HG03457 (cell line): ENCODE data around the gene MLST8.
A peak's percentile ranks its signal among the peaks of the same experiment; 100 is the strongest.

Source experiments
- ATAC-seq: cut with Tn5 transposase; IDR thresholded peaks from one replicate; pipeline ENCODE4 v1.9.1; 2021; ENCODE audit warnings: moderate number of reproducible peaks; ENCODE audit not compliant: unreplicated experiment

The MLST8 gene, protein sequence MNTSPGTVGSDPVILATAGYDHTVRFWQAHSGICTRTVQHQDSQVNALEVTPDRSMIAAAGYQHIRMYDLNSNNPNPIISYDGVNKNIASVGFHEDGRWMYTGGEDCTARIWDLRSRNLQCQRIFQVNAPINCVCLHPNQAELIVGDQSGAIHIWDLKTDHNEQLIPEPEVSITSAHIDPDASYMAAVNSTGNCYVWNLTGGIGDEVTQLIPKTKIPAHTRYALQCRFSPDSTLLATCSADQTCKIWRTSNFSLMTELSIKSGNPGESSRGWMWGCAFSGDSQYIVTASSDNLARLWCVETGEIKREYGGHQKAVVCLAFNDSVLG

DNA sequence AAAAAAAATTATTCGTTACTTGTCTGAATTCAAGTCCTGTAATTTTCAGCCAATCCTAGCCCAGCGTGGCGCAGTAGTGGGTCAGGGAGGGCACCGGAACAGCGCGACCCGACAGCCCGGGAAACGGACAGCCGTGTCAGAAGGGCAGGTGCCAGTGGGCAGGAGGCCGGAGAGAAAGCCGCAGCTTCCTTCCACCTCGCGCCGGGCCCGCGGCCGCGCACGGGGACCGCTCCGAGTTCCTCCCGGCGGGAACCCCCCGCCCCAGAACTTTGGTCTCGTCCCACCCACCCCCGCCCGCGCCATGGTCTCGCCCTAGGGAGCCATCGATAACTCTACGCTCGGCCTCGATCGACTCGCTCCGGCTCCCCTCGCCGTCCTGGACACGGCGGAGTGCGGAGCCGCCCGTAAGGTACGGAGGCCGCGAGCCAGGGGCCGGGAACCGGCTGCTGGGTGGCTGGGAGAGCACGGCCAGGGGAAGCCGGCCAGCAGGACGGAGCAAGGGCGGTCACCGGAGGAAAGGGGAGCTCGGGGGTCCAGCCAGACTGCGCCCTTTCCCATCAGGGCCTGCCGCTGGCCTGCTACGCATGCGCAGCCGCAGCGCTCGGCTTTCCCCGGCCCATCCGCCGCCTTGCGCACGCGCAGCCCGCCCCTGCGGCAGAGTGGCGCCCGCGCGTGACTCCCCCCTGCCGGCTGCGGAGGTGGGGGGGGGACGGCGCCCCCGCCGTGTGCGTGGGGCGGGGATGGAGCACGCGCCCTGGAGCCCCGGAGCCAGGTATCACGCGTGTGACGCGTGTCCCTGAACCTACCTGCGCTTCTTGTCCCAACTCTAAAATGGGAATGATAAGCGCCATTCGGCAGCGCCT, at the start of gene MLST8:
Gene MLST8, plus strand, starts transcription at position 351 of the 863 bp plus-strand sequence. CDS start 632 bp downstream, outside the sequence.
- ATAC-seq: peak; percentile 49

DNA sequence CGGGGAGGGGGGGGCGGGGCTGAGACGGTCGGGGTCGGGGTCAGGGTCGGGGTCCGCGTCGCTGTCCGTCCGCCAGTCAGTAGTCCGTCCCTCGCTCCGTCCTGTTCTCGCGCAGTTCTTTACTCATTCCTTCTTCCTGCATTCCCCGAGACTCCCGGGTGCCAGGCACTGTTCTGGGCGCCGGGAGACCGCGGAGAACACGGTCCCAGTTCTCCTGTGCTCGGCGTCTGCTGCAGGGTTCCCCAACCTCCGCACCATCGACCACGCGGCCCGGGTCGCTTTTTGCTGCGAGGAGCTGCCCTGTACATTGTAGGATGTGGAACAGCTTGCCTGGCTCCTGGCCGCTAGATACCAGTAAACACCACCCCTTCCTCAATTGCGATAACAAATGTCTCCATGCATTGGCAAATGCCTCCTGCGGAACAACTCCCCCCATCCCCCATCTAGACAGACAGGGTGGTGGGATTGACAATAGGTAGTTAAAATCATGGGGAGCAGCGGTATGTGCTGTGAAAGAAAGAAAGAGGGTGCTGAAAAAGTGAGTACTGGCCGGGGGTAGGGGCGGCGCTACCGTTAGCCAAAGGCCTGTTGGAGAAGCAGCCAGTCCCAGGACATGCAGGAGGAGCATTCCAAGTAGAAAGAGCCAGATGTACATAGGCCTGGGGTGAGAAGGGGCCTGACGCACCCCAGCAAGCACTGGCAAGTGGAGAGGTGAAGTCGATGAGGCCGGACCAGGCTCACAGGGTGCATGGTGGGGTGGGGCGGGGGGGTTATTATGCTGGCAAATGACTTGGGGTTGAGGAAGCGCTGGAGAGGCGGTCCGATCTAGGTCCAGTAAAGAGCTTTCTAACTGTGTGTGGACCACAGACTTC, 49.0 kb upstream of the MLST8 start:
- ATAC-seq: no peak

DNA sequence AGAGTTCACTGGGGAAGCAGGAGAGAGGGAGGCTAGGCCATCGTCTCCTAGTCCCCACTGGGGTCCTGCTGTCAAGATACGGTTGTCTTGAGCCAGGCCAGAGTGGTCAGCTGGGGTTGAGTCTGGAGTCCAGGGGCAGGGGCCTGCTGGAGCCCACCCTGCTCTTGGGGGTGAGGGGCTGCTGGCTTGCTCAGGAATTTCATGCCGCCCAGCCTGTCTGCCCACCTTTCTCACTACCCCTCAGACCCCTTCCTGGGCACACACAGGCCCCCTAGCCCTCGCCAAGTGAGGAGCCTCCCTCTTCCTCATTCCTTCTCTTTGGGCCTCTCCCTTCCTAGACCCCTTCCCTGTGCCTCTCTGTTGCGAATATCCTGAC, 48.4 kb upstream of the MLST8 start:
- no peak for ATAC-seq

DNA sequence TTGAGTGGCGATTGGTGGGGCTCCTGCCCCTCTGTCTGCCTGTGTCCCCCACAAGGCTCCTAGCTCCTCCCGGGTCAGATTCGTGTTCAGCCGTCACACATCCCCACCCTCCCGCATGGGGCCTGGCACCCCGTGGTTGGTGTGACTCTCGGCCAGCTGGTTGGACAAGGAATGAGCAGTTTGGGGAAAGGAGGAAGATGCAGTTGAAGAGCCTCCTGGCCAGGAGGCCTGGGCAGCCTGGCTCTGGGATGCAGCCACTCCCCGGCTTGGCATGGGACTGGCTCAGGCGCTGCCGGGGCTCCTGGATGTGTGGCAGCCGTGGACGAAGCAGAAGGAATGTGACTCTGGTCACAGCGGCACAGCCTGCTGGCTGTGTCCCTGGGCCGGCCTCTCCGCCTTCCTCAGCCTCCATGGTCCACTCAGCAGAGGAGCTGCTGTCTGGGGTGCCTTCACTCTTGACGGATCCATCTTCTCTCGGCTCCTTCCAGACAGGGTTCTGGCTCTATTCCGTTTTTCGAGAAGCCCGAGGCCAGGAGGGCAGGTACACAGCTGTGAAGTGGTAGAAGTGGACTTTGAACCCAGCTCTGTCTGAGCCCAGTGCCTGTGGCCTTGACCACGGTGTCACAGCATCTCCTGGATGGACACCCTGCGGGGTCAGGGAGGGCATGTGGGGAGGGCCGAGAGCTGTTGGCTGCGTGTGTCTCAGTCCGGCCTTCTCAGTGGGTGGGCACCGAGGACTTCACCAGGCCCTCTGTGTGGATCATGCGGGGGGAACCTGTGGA, 47.6 kb upstream of the MLST8 start:
- ATAC-seq: no peak

DNA sequence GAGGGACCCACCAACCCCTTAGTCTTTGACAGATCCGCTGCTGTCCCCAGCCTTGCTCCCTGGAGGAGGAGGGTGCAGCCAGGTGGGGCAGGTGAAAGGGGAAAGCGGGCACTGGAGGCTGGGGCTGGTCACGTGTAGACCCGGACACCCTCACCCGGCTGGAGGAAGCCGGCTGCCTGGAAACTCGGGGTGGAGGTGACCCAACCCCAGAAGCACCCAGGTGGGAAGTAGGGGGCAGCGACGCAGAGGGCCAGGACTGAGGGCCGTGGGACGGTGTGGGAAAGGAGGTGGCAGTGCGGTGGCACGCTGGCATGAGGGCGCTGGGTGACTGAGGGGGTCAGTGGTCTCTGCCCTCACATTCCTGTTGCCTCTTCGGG, 47.0 kb upstream of the MLST8 start:
- no peak for ATAC-seq

DNA sequence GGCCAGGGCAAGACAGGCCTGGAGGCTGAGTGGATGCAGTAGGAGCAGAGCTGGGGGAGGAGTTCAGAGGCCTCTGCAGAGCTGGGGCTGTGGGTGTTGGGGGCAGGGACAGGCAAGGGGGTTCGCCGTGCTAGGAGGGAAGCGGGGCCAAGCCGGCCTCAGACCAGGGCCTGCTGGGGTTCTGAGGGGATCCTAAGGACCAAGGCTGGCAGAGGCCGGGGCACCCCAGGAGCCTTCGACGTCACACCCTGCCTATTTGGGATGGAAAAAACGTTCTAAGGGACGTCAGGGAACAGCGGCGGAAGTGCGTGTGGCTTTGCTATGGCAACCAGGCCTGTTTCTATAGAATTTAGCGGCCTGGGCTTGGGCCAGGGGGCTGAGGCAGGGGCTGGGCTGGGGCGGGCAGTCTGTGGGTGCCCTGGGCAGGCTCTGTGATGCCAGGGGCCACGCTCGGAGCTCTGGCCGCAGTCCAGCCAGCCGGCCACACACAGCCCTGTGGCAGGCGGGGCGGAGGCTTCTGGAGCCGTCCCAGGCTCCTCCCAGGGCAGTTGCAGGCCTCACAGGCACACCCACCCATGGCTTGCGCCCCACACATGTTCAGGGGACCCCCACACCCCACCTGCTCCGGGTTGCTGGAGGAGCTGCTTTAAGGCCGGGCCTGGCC, 45.9 kb upstream of the MLST8 start:
- no peak for ATAC-seq

DNA sequence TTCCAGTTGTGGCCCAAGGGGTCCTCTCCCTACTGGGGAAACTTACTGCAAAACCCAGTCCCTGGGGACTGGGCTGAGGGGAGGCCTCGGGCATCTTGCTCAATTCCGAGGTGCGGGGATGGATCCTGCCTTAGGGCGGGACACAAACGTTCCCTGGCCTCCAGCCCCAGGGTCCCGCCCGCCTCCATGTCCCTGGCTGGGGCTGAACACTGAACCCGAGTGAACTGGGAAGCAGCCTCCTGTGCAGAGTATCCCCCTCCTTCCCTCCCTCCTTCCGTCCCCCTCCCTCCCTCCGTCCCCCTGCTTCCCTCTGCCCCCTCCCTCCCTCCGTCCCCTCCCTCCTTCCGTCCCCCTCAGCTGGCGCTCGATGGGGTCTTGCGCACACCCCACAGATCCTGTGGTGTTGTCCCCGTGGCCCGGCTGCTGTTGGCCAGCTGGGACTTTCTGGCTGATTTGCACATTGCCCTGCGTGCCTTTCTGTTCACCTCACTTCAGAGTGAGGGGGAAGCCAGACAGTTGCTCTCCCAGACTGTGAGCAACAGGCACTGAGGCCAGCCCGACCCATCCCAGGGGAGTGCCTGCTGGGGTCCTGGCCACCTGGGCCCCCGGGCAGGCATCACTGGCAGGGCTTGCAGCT, 44.2 kb upstream of the MLST8 start:
- no peak for ATAC-seq

DNA sequence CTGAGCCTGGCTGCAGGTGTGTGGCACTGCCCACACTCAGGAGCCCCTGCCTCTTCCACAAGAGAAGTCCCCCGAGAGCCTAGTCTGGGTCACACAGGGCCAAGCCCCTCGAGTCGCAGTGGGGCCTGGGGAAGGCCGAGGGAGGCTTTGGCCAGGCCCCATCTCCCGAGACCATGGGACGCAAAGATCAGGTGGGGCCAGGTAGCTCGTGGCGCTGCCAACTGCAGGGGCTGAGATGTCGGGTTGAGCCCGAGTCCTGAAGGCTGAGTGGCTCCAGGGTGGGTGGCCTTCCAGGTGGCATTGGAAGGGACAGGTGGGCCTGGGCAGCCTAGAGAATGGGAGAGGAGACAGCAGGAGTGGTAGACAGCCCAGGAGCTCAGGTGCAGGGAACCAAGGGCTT, 43.3 kb upstream of the MLST8 start:
- no peak for ATAC-seq

DNA sequence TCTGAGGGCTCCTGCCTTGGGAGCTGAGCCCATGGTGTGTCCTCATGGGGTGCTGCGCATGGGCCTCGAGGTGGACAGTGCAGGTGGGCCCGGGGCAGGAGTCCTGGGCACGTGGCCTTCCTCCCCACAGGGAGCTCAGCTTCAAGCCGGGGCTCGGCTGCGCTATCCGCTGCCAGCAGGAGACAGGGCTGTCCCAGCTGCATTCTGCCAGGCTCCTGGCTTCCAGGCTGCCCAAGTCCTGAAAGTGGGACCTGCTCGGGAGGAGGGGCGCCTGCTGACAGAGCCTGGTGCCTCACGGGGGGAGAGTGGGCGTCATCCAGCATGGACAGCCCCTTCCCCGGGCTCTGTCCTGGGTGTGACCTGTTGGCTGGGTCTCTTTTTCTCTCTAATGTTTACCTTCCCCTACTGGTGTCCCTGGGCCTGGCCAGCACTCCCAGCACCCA, 42.6 kb upstream of the MLST8 start:
- no peak for ATAC-seq

DNA sequence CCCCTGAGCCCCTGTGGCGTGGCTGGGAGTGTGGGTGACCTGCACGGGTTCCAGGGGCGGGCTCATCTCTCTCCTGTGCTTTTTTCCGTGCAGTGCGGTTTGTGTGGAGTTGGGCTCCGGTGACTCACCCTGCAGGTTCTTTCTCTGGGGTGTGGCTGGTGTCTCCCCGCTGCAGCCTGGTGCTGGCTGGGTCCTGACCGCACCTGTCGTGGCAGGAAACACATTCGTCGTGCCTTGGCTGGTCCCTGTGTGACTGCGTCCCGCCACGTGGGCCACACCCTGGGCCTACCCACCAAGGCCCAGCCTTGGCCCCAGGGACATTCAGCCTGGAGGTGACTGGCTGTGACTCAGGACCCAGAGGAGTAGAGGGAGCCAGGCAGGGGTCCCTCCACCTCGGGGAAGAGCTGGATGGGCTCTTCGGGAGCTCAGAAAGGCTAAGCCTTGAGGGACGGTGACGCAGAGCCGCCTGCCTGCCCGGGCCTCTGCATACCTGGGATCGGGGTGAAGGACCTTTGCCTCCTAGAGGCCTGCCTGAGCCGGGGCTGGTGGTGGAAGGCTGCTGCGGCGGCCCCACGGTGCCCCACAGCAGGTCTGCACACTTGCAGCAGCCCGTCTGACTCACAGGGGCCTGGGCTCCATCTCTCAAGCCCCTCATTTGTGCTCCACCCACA, 41.9 kb upstream of the MLST8 start:
- no peak for ATAC-seq

DNA sequence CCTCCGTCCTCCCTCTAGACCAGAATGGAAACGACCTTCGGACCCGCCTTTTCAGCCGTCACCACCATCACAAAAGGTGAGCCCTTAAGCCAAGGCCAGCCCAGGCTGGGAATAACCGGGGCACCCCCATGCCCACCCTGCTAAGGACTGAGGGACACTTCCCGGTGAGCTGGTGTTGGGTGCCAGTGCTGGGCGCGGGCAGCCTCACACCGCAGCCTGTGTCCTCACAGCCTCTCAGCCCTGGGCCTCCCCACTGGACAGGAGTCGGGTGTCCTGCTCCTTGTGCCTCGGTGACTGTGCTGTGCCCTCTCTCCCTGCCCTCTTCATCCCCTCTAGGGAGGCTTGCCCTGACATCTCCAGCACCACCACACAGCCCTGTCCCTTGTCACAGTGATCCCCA, 39.4 kb upstream of the MLST8 start:
- no peak for ATAC-seq

DNA sequence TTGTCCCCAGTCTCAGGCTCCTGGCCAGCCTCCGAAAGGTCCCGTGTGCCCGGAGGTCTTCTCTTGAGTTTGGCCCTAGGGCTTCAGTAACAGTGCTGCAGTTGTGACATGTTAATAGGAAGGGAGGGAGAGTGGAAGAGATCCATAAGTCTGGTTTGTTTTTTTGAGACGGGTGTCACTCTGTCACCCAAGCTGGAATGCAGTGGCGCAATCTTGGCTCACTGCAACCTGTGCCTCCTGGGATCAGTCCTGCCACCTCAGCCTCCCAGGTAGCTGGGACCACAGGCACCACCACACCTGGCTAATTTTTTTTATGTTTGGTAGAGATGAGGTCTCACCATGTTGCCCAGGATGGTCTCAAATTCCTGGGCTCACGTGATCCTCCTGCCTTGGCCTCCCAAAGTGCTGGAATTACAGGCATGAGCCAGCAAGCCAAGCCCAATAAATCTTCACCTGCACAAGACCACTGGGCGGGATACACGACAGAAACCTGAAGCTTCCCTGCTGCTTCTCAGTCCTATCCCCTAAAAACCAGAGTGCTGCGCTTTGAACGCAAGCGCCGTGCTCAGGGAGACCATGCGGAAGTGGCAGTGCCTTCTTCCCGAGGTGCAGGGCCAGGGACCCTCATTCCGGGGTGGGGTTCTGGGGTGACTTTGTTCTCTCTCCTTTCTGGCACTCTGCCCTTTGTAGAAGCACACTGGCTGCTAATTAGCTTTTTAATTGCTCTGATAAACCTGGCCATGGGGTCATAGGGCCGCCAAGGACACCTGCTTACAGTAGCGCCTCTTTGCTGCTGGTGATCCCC, 38.8 kb upstream of the MLST8 start:
- no peak for ATAC-seq

DNA sequence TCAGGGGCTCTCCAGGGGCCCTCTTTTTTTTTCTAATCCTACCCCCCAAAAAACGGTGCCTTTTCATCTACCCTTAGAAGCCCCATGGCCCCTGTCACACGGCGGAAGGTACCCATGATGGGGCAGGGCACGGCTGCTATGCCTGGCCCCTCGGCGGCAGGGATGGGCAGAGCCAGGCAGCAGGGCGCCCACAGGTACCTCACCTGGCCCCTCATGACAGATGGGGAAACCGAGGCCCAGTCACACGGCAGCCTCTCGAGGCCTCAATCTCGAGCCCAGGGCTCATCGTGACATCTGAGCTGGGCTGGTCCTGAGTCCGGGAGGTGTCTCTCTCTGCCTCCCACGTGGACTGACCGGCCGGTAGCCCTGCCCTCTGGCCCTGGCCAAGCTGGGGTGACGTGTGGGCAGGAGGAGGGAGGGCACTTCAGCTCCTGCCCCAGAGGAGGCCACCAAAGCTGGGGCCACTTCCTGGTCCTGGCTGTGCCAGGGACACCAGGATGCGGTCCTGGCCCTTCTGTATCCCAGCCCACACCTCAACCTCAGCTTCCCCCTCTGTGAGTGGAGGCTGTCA, 38.1 kb upstream of the MLST8 start:
- no peak for ATAC-seq

DNA sequence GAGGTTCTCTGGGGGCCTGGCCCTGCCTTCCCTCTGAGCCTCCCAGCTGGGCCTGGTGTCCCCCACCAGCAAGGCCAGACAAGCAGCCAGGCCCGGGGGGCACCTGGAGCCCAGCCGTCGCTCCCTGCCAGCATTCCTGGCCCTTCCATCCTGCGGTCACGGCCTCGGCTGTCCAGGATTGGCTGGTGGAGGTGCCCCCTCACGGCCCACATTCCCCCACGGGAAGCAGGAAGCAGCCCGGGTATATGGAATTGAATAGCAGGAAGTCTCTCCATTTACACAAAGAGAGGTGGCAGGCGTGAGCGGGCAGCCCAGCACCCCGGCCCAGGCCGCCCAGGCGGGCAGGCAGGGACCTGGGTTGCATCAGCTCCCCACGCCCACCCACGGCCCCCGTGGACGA, 35.2 kb upstream of the MLST8 start:
- ATAC-seq: no peak

DNA sequence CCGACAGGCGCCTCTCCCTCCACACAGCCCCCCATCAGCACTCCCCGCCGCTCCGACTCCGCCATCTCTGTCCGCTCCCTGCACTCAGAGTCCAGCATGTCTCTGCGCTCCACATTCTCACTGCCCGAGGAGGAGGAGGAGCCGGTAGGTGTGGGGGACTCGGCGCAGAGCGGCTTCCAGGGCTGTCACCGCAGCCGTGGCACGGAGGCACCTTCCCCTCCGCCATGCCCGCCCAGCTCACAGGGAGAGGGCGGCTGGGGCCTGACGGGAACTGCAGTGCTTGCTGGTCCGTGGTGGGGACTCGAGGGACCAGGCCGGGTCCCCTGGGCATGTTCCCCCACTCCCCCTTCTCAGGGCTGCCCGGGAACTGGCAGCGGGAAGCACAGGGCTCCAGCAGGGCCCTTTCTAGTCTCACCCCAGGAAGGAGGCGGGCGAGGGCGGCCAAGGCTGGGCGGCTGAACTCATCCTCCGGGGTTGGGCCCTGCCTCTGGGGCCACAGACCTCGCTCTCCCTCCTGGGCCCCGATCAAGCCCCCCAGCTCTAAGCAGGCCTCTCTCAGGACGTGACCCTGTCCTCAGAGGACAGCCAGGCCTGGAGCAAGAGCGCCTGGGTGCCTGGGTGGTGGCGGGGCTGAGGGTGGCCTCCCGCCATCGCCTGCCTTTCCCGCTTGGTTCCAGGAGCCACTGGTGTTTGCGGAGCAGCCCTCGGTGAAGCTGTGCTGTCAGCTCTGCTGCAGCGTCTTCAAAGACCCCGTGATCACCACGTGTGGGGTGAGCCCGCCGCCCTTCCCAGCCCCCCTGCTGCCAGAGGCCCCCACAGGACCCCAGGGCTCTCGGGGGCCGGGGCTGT, 34.4 kb upstream of the MLST8 start:
- ATAC-seq: no peak

DNA sequence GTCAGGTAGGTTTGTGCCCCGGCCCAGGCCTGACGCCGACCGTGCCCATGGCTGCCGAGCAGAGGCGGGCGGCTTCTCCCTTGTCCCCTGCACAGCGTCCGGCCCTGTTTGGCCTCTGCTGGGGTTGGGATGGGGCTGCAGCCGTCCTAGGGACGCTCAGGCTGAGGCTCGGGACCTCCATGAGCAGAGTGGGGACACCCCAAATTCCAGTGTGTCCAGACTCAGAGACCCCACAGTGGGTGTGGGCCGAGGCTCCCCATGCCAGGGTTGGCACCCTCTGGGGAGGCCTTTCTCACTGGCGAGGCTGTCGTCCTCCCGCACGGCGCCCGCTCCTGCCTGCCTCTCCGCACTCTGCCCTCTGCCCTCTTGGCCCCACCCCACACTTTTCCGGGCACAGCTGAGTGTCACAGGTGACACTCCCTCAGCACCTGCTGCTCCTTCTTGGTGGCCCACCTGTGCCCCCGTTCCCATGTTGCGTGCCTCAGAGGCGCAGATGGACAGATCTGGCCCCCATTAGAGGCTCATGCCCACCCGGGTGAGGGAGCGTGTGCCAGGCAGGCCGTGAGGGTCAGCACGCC, 33.6 kb upstream of the MLST8 start:
- no peak for ATAC-seq
